NCI-H2107 (cell line): Measurements from ENCODE around the gene KIAA1671.

Experiments
- DNase-seq: peaks from one replicate; lab custom pipeline; 2025; lab: John Stamatoyannopoulos, UW

The KIAA1671 gene

DNA sequence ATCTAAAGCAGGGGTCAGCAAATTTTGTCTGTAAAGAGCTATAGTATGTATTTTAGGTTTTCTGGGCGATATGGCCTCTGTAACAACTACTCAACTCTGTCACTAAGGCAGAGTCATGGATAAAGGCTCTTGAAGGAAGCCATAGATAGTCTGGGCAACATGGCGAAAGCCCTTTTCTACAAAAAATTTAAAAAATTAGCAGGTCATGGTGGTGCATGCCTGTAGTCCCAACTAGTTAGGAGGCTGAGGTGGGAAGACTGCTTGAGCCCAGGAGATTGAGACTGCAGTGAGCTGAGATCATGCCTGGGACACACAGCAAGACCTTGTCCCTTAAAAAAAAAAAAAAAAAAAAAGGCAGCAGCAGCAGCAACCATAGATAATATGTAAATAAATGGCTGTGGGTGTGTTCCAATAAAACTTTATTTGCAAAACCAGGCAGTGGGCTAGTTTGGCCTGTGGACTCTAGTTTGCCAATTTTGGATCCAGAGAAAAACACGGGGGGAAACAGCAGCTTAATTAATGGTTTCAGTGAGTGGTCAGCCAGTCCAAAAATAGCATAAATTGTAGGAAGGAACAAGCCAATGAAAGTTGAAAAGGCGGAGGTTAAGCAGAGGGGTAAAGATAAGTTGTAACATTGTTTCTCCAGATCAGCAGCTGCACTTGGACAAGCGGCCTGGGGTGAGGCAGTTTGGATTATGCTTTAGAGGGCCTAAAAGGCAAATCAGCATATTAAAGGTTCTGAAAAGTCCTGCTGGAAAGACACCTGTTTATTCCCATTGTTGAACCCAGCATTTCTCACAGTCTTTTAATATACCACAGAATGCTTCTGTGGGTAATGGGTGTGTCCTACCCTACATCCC lies 62.6 kb downstream of the KIAA1671 start:
- no peak for DNase-seq

GRCh38 chr22:25016311-25016710 lies 63.8 kb downstream of the KIAA1671 start:
- no peak for DNase-seq

DNA sequence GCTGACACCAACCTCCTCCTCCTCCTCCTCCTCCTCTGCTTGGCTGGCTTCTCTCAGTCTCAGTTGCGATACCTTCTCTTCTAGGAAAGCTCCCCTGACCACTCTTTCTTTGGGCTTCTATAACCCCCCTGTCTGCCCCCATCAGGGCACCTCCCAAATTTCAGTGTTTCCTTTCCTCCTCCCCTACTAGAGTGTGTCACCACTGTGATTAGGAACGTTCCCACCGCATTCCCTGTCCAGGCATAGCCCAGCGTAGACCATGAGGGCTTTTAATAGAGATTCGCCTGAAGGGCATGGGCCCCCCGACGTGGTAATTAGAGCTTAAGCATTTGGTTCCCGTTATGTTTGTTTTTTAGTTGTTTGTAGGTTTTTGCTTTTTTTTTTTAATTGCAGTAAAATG lies 65.5 kb downstream of the KIAA1671 start:
- DNase-seq, result no peak

- no peak for DNase-seq
Observed at GRCh38 chr22:25019427-25020184, 67.1 kb downstream of the KIAA1671 start.

DNA sequence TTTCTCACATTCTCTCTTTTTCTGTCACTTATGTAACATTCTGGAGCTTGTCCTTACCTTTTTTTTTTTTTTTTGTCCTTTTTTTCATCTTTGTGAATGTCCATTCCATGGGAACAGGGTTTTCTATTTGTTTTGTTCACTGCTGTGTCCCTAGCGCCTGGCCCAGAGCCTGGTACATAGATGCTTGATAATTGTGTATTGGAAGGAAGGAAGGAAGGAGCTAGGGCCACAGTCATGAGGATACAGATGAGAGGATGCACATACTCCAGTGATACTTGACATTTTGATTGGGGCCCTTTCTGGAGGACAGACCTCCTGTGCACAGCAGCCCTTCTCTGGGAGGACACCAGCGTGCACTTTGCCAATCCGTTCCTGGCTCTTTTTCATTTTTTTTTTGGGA lies 68.9 kb downstream of the KIAA1671 start:
- no peak for DNase-seq

DNA sequence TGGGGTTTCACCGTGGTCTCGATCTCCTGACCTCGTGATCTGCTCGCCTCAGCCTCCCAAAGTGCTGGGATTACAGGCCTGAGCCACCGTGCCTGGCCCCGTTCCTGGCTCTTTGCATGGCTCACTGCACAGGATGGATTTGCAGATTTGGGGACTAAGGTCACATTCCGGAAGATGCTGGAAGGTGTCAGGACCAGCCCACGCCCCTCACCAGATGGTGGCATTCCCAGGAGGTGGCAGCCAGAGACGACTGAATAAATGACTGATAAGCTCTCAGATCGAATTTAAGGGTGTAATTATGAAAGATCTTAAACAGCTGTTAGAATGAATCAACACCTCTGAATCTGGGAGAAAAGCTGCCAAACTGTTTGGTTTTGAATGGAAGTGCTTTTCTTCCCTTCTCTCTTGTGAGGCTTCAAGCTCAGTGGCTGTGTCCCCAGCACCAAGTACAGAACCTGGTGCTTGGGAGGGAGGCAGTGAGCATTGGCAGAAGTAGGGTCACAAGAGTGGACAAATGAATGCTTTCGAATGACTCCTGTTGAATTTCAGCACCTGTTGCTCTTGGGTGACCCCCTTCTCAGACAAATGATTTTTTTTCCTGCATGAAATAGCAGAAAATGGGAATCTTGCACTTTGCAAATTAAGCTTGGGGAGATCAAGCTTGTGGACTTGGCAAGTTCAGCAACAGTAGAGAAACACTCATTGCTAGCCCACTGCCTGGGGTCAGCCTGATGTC lies 69.6 kb downstream of the KIAA1671 start:
- no peak for DNase-seq

DNA sequence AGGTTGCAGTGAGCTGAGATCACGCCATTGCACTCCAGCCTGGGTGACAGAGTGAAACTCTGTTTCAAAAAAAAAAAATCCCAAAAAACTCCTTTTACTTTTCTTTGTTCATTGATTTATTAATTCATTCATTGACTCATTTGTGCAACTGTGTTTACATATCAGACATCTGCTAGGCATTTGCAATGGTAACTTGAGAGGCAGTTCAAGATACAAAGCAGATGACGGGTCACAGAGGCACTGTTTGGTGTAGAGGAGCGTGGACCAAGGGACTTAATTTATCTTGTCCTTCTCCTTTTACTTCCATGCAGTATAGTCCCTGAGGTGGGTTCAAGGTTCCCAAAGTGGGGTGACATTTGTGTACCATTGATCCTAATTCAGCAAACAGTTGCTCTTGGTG lies 71.4 kb downstream of the KIAA1671 start:
- no peak for DNase-seq

GRCh38 chr22:25024895-25025294 lies 72.4 kb downstream of the KIAA1671 start:
- no peak for DNase-seq

DNA sequence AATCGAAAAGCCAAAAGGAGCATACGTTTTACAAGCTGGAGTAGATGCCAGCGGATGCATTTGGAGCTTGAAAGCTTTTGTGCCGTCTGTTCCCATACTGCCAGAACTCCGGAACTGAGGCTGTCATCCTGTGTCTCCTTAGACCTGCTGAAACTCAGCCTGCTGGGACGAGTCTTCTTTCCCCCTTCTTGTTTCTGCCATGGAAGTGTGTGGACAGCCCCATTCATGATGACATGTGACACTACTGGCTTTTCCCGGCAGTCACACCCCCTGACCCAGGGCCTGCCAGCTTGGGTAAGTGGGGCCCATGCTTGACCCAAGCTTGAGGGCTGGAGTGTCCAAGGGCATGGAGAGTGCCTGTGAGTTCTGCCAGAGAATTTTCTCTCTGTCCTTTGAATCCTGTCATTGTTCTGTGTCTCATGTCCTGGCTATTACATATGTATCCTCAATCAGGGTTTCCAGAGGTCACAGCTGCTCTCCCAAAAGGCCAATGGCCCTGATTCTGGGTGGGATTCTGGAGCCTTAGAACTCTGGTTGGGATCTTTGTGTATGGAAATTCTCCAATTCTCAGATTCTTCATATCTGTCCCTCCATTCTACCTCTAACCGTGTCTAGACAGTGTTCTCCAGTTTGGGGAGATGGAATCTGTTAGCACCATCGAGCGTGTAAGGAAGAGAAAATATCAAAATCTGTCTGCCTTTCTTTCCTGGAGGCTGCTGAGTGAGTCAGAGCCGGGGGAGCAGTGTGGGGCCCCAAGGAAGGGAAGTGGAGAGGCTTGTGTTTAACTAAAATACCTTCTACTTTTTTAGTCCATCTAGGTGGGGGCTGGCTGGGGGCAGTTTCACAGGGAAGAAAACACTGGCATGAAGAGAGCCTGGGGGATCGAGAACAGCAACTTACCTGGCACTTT lies 73.2 kb downstream of the KIAA1671 start:
- DNase-seq, result no peak

DNA sequence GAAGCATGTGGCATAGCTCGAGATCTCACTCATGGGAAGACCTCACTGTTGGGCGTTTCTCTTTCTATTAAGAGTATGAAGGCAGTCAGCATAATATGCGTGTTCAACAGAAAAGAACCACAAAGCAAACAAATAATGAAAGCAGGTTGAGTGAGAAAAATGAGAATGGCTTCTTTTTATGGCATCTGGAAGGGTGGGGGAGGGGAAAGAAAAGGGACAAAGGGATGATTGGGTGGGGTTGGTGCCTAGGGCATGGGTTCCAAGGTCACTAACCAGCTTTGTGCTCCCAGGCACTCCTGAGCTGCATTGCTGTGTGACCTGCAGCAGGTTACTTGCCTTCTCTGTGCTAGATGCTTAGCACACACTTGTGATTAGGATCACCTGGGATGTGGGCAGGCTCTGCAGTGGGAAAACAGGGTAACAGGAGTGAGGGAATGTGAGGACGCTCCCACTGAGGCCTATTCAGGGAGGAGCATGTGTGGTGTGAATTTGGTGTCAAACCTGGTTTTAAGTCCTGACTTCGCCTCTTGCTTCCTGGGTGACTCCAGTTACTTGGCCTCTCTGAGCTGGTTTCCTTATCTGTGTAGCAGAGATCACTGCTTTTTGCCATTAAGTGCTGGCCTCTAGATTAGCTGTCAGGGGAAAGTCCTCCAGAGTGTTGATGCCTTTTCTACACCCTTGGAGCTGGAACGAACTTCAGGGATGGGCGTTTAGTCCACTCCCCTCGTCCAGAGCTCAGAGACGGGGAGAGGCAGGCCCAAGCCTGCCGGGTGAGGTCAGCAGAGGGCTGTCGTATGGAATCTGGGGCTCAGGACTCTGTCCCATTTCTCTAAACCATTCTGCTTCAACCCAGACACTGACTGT lies 74.8 kb downstream of the KIAA1671 start:
- DNase-seq, result no peak

DNA sequence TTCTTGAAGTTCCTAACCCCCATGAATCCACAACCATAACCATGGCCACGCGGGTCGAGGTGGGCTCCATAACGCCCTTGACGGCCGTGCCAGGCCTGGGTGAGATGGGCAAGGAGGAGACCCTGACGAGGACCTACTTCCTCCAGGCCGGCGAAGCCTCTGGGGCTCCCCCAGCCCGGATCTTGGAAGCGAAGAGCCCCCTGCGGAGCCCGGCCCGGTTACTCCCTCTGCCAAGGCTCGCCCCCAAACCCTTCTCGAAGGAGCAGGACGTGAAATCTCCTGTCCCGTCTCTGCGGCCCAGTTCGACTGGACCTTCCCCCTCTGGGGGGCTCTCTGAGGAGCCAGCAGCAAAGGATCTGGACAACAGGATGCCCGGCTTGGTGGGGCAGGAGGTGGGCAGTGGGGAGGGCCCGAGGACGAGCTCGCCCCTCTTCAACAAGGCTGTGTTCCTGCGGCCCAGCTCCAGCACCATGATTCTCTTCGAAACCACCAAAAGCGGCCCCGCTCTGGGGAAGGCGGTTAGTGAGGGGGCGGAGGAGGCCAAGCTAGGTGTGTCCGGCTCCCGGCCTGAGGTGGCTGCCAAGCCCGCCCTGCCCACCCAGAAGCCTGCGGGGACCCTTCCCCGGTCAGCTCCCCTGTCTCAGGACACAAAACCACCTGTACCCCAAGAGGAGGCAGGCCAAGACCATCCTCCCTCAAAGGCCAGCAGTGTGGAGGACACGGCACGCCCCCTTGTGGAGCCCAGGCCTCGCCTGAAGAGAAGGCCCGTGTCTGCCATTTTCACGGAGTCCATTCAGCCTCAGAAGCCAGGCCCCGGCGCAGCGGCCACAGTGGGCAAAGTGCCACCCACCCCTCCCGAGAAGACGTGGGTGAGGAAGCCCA lies 75.7 kb downstream of the KIAA1671 start:
- DNase-seq, result no peak

DNA sequence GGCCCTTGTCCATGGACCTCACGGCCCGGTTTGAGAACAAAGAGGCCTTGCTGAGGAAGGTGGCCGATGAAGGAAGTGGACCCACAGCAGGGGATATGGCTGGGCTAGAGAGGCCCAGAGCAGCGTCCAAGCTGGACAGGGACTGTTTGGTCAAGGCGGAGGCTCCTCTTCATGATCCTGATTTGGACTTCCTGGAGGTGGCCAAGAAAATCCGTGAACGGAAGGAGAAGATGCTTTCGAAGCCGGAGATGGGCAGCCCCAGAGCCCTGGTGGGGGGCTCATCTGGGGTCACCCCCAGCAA lies 76.3 kb downstream of the KIAA1671 start:
- DNase-seq, result no peak

DNA sequence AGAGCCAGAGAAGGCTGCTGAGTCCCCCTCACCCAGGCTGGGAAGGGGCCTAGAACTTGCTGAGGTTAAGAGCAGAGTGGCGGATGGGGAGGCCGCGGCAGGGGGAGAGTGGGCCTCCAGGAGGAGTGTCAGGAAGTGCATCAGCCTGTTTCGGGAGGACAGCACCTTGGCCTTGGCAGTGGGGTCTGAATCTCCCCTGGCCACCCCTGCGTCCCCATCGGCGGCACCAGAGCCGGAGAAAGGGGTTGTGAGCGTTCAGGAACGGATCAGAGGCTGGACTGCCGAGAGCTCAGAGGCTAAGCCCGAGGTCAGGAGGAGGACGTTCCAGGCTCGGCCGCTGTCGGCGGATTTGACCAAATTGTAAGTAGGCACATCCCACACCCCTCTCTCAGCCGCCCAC lies 76.7 kb downstream of the KIAA1671 start:
- no peak for DNase-seq

- DNase-seq, result no peak
Observed at GRCh38 chr22:25030636-25031035, 78.1 kb downstream of the KIAA1671 start.

DNA sequence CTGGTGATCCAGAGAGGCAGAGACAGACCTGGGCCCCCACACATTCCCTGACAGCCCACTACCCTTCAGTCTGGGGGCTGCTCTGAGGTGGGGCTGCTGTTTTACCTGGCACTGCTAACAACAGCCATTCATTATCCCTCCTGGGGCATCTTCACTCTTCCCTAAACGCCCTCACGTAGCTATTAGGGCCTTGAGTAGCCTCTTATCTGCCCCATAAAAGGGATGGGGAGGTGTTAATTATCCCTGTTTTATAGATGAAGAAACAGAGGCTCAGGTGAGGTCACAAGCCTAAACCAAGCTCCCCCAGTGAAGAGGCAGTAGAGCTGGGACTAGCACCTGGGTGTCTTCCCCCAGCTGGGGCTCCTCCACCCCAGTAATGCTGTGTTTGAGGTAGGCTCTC lies 79.5 kb downstream of the KIAA1671 start:
- DNase-seq, result no peak

DNA sequence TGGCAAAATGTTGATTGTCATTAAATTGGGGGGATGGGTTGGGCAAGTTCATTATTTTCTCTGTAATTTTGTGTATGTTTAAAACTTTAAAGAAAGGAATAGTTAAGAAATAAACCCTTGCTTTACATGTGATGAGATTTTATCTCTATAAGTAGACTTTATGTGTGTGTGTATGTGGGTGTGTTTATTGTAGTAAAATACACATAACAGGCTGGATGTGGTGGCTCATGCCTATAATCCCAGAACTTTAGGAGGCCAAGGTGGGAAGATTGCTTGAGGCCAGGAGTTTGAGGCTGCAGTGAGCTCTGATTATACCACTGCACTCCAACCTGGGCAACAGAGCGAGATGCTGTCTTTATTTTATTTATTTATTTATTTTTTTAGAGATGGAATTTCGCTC lies 83.2 kb downstream of the KIAA1671 start:
- DNase-seq, result no peak

GRCh38 chr22:25038239-25038638 lies 85.7 kb downstream of the KIAA1671 start:
- DNase-seq, result no peak

- DNase-seq, result no peak
Observed at GRCh38 chr22:25038771-25039170, 86.3 kb downstream of the KIAA1671 start.

DNA sequence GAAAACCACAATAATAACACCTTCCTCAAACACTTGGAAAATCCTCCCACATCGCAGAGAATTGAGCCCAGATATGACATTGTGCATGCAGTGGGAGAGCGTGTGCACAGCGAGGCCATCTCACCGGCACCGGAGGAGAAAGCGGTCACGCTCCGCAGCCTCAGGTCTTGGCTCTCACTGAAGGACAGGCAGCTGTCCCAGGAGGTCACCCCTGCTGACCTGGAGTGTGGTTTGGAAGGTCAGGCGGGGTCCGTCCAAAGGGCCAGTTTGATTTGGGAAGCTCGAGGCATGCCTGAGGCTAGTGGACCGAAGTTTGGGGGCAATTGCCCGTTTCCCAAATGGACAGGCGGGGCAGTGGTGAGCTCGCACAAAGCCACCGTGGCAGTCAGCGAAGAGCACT lies 86.7 kb downstream of the KIAA1671 start:
- no peak for DNase-seq

GRCh38 chr22:25039754-25040153 lies 87.2 kb downstream of the KIAA1671 start:
- DNase-seq, result no peak
